Testis (tissue), 3 donors: Measurements from ENCODE around the gene LST1. TPM values are rescaled to one million over a fixed set of nuclear protein-coding genes. Genes with fewer than 3 reads are reported as not detected.

ENCODE experiments used
- DNase-seq: peaks from one replicate; pipeline ENCODE4 v3.0.0-alpha.2; 2019
- H3K27ac ChIP-seq, 2 donors: fragments of 200-600 bp; sonication (generic); one replicate each; pipeline ENCODE4 v1.5.1; 2019
- H3K27me3 ChIP-seq: fragments of 200-600 bp; sonication (generic); one replicate; pipeline ENCODE4 v1.5.1; 2019
- H3K36me3 ChIP-seq: fragments of 200-600 bp; sonication (generic); one replicate; pipeline ENCODE4 v1.5.1; 2017; ENCODE audit warnings: low read depth; ENCODE audit errors: missing control alignments
- H3K4me1 ChIP-seq: fragments of 200-600 bp; sonication (generic); one replicate; pipeline ENCODE4 v1.5.1; 2019
- H3K4me3 ChIP-seq, 2 donors: fragments of 200-600 bp; sonication (generic); one replicate each; pipeline ENCODE4 v1.5.1; 2017 to 2019
- H3K9me3 ChIP-seq: fragments of 200-600 bp; sonication (generic); one replicate; pipeline ENCODE4 v1.5.1; 2017
- CTCF ChIP-seq, 3 experiments: fragments of 450-650 bp in 2 of 3; fragments of 200-600 bp in 1 of 3; sonication (generic) in 1 of 3; IDR thresholded peaks; one replicate each; pipeline ENCODE4 v1.5.1; 2016 to 2019; ENCODE audit warnings: antibody characterized with exemption in 3 of 3, mild to moderate bottlenecking in 2 of 3, moderate library complexity in 1 of 3
- POLR2A ChIP-seq: fragments of 450-650 bp; IDR thresholded peaks from one replicate; pipeline ENCODE4 v1.6.1; 2017; ENCODE audit warnings: antibody characterized with exemption, mild to moderate bottlenecking, moderate library complexity
- WGBS, 2 donors: methylation state at CpG; one replicate each; pipeline ENCODE4 v1.1.5; 2018; 5-methylcytosine and 5-hydroxymethylcytosine counted together
- intact Hi-C: fragments of 100-400 bp; cut with DNase I; formaldehyde crosslinking; loops from one replicate; pipeline ENCODE4 v1.15.1; 2023; ENCODE audit warnings: low total_unique reads
- polyA plus RNA-seq: library from polyadenylated mRNA; stranded (reverse); fragments of 350-450 nt; fragmentation: Illumina TruSeq; extraction: RNeasy Lipid Tissue Mini Kit (QIAGEN cat#74804); gene quantifications from one replicate; pipeline ENCODE4 v1.2.3, GENCODE V29; 2014; ENCODE audit warnings: low read depth, low replicate concordance; ENCODE audit not compliant: insufficient read depth
- total RNA-seq, 2 donors: library from RNA; depleted of rRNA; stranded (reverse); fragments of >200 nt; gene quantifications; one replicate each; pipeline ENCODE4 v1.2.3, GENCODE V29; 2016

LST1 gene
- total and polyA plus RNA-seq, 3 donors from 2014 or later, result 0.71 to 13.0 (median 1.2) TPM

DNA sequence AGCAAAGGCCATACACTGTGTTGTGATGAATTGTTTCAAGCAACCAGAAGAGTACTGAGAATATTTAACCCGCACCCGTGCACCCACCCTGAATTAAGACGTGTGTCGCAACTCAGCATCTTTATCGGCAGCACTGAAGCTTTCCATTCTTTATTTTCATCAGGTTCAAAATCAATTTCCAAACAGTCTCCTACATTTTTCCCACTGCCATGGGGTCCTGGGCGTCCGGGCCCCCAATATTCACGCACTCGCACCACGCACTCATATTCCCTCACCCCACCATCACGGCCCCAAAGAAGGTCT is 5.7 kb upstream of the LST1 start:
- intact Hi-C loops, result no loop called here

DNA sequence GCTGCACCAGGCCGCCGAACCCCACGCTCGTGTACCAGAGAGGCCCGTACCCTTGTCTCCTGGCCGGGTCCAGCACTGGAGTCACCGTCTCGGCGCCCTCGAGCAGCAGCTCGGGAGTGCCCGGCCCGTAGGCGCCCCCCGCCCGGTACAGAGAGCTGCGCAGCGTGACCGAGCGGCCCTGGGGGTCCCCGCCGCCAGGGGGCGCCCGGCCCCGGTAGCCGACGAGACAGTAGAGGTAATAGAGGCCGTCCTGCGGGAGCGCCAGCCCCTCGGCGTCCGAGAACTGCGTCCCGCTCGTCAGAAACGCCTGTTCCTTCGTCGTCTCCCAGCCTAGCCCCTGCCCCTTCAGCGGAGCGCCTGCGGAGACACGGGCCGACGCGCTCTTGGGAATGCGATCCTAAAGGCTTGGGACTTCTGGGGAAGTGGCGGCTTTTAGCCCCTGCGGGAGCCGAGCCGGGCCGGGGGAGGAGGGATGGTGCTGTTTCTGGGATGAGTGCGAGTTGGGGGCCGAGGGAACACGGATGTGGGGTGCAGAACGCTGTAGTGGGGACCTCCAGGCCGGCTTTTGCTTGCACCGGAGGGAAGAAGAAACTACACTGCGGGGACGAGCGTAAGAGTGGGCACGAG is 5.2 kb upstream of the LST1 start:
- intact Hi-C loops, result no loop called here
- TF ChIP-seq POLR2A (no peak), CTCF (IDR thresholded peaks at IDR 0.05) (peak; percentile 89 to 99 (median 95))
- H3K4me1 ChIP-seq, result no peaks in the 10 kb centered on the region

More for the DNA sequence above, 5.7 kb upstream of the LST1 start:
- 31 to 43% methylated on average over 11 of the region's 11 CpGs for WGBS, 2 donors
- H3K9me3 ChIP-seq, result no peaks in the 10 kb centered on the region
- no peak for DNase-seq
- H3K36me3 ChIP-seq, result no peaks in the 10 kb centered on the region
- peak overlapping the region; percentile 59 to 60 for H3K4me3 ChIP-seq
- no peaks in the 10 kb centered on the region for H3K4me1 ChIP-seq
- TF ChIP-seq POLR2A (no peak), CTCF (IDR thresholded peaks at IDR 0.05) (no peak)
- no peaks in the 10 kb centered on the region for H3K27me3 ChIP-seq
- H3K27ac ChIP-seq, result peak overlapping the region; percentile 4 to 60

GRCh38 chr6:31581434-31582229 is 4.4 kb upstream of the LST1 start:
- Histone ChIP-seq H3K9me3 (no peaks in the 10 kb centered on the region), H3K27ac (peak overlapping the region; percentile 4 to 60), H3K36me3 (no peaks in the 10 kb centered on the region), H3K27me3 (no peaks in the 10 kb centered on the region), H3K4me1 (no peaks in the 10 kb centered on the region), H3K4me3 (peak overlapping the region; percentile 59 to 60)
- intact Hi-C loops, result no loop called here
- 14 to 26% methylated on average over 16 to 21 of the region's 21 CpGs for WGBS, 2 donors
- no peak for TF ChIP-seq POLR2A
- TF ChIP-seq CTCF (IDR thresholded peaks at IDR 0.05), result no peak
- DNase-seq, result peak; percentile 26

More for the DNA sequence above, 5.2 kb upstream of the LST1 start:
- Histone ChIP-seq H3K27me3 (no peaks in the 10 kb centered on the region), H3K27ac (peak overlapping the region; percentile 4 to 60), H3K4me3 (peak overlapping the region; percentile 59 to 60), H3K36me3 (no peaks in the 10 kb centered on the region), H3K9me3 (no peaks in the 10 kb centered on the region)
- DNase-seq, result peak; percentile 92
- WGBS, 2 donors, result 1% methylated on average over 29 to 45 of the region's 62 CpGs

- H3K27me3 ChIP-seq, result no peaks in the 10 kb centered on the region
- DNase-seq, result no peak
- peak within 1 kb of the TSS; percentile 59 to 60 for H3K4me3 ChIP-seq
- H3K4me1 ChIP-seq, result no peaks in the 10 kb centered on the region
- no peaks in the 10 kb centered on the region for H3K9me3 ChIP-seq
- WGBS, 2 donors, result 70% methylated on average over 3 of the region's 3 CpGs; no CpG with 5 or more reads in 1 of the 2 donors
- intact Hi-C loops, result no loop called here
- H3K27ac ChIP-seq, result peak within 1 kb of the TSS; percentile 4 to 60
- TF ChIP-seq POLR2A, result no peak
- no peaks in the 10 kb centered on the region for H3K36me3 ChIP-seq
These were observed 3.8 kb upstream of the LST1 start, which contains the start of gene LTB for GRCh38 chr6:31582230-31582643. LTB (minus strand) TSS chr6:31582424; CDS start chr6:31582417, 7 bp downstream.

DNA sequence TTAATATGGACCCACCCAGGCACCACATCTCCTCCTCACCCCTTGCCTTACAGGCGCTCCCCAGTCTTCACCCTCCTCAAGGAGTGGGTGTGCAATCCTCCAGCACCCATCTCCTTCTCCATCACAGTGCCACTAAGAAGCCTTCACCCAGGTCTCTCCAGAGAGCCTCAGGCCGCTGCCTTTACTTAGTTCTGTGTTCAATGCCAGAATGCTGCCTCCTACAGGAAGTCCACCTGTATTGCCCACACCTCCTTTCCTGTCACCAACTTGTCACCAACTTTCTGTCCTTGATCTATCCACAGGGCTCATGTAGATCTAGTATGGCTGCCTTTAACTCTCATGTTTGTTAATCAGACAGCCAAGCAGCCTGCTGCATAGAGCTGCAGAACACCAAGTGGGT is 586 bp upstream of the LST1 start:
- Histone ChIP-seq H3K4me1 (no peaks in the 10 kb centered on the region), H3K27me3 (no peaks in the 10 kb centered on the region), H3K9me3 (no peaks in the 10 kb centered on the region), H3K27ac (no peak overlapping the region), H3K4me3 (no peak overlapping the region), H3K36me3 (no peaks in the 10 kb centered on the region)
- DNase-seq, result no peak
- intact Hi-C loops, result no loop called here
- TF ChIP-seq CTCF (IDR thresholded peaks at IDR 0.05) (no peak), POLR2A (no peak)
- WGBS, 2 donors, result 80 to 89% methylated on average over 2 of the region's 2 CpGs
